HG03159 (cell line): Measurements from ENCODE around the gene DSCAML1.
"Not testable (repeated sequence)": the region's sequence is repeated elsewhere in the genome, so short reads cannot be mapped to it uniquely, and the experiment has no call there.

Source experiments
- ATAC-seq: cut with Tn5 transposase; IDR thresholded peaks from one replicate; pipeline ENCODE4 v1.9.1; 2021; ENCODE audit warnings: mild to moderate bottlenecking, moderate library complexity; ENCODE audit not compliant: unreplicated experiment

DSCAML1 gene

GRCh38 chr11:117819096-117820040 is 22.4 kb upstream of the DSCAML1 start:
- ATAC-seq = no peak

- peak; percentile 26 for ATAC-seq
Measured at GRCh38 chr11:117818041-117818873, 21.2 kb upstream of the DSCAML1 start.

GRCh38 chr11:117817368-117818040 is 20.5 kb upstream of the DSCAML1 start:
- ATAC-seq = peak; percentile 26

- no peak for ATAC-seq
Measured at GRCh38 chr11:117816846-117817367, 19.9 kb upstream of the DSCAML1 start.

- no peak for ATAC-seq
Measured at GRCh38 chr11:117816151-117816741, 19.2 kb upstream of the DSCAML1 start.

GRCh38 chr11:117815262-117815803 is 18.3 kb upstream of the DSCAML1 start:
- peak; percentile 53 for ATAC-seq

GRCh38 chr11:117814766-117815261 is 17.8 kb upstream of the DSCAML1 start:
- peak; percentile 43 for ATAC-seq

GRCh38 chr11:117814204-117814765 is 17.3 kb upstream of the DSCAML1 start:
- peak; percentile 4 for ATAC-seq

GRCh38 chr11:117810056-117810451 is 13.0 kb upstream of the DSCAML1 start:
- not testable (repeated sequence) for ATAC-seq

GRCh38 chr11:117809236-117810055 is 12.4 kb upstream of the DSCAML1 start:
- ATAC-seq = no peak

- no peak for ATAC-seq
Measured at GRCh38 chr11:117808784-117809183, 11.8 kb upstream of the DSCAML1 start.

- no peak for ATAC-seq
Measured at GRCh38 chr11:117807482-117808327, 10.7 kb upstream of the DSCAML1 start.

GRCh38 chr11:117806846-117807245 is 9.8 kb upstream of the DSCAML1 start:
- ATAC-seq = no peak

GRCh38 chr11:117805045-117805444 is 8.0 kb upstream of the DSCAML1 start:
- ATAC-seq = no peak

GRCh38 chr11:117803896-117804295 is 6.9 kb upstream of the DSCAML1 start:
- ATAC-seq = no peak

GRCh38 chr11:117799634-117800033 is 2.6 kb upstream of the DSCAML1 start:
- ATAC-seq = no peak

- ATAC-seq = no peak
Measured at GRCh38 chr11:117796456-117796871, 552 bp downstream of the DSCAML1 start.
